Left cardiac atrium (tissue), 4 donors: ENCODE results near the gene CLIP2. TPM values are rescaled to one million over a fixed set of nuclear protein-coding genes. Genes with fewer than 3 reads are reported as not detected.
"Not testable (repeated sequence)": the region's sequence is repeated elsewhere in the genome, so short reads cannot be mapped to it uniquely, and the experiment has no call there.

Experiments used
- ATAC-seq, 2 donors: fragments of 200-7000 bp; cut with Tn5 transposase; one replicate each; pipeline ENCODE4 v1.9.1; 2020; ENCODE audit warnings: mild to moderate bottlenecking in 2 of 2, moderate library complexity in 2 of 2
- DNase-seq: peaks from one replicate; pipeline ENCODE4 v3.0.0-alpha.2; 2020
- intact Hi-C, 2 donors: fragments of 100-400 bp; cut with DNase I; formaldehyde crosslinking; loops; one replicate each; pipeline versions ENCODE4 v1.14.1 to v1.15.1; 2022 to 2023
- total RNA-seq, 2 donors: library from RNA; stranded (reverse); fragmentation: NEBNext Ultra II Directional; extraction: Animal tissue kit (Norgen Biotek cat#: 25700); gene quantifications; one replicate each; pipeline ENCODE4 v1.2.1, GENCODE V29; 2021
- donor health status: DM: no; HTN: yes; CAD: no.
- donor health status: DM: no; HTN: yes; CAD: no; lungs with severe emphysema.
- donor health status: DM: yes; HTN: yes; CAD: no.
- donor health status: Dilated cardiomyopathy.

The CLIP2 gene
- total RNA-seq, 2 donors from 2014 or later: 9.7 to 10.6 TPM

- intact Hi-C loops, DNase-seq, ATAC-seq: not testable (repeated sequence)
Measured at GRCh38 chr7:74352551-74353138, 63.4 kb downstream of the CLIP2 start.

DNA sequence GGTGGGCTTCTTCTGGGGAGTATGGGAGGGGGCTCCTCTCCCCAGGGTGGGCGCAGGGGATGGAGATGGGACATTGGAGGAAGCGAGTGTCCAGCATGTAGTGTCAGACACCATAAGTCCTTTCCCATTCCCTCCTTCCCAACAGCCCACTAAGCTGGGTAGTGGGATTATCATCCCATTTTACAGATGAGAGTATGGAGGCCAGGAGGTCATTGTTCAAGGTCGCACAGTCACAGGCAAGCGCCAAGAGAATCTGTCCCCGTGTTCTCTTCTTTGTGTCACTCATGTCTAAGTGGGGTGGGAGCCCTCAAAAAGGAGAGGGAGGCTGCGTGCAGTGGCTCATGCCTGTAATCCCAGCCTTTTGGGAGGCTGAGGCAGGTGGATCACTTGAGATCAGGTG is 64.8 kb downstream of the CLIP2 start:
- no peak for ATAC-seq
- intact Hi-C loops: no loop called here

GRCh38 chr7:74355091-74355490 is 65.9 kb downstream of the CLIP2 start:
- intact Hi-C loops: no loop called here
- peak in 1 of 2 donors; percentile 60 for ATAC-seq
- DNase-seq: peak; percentile 53

More for the DNA sequence above, 64.8 kb downstream of the CLIP2 start:
- no peak for DNase-seq

DNA sequence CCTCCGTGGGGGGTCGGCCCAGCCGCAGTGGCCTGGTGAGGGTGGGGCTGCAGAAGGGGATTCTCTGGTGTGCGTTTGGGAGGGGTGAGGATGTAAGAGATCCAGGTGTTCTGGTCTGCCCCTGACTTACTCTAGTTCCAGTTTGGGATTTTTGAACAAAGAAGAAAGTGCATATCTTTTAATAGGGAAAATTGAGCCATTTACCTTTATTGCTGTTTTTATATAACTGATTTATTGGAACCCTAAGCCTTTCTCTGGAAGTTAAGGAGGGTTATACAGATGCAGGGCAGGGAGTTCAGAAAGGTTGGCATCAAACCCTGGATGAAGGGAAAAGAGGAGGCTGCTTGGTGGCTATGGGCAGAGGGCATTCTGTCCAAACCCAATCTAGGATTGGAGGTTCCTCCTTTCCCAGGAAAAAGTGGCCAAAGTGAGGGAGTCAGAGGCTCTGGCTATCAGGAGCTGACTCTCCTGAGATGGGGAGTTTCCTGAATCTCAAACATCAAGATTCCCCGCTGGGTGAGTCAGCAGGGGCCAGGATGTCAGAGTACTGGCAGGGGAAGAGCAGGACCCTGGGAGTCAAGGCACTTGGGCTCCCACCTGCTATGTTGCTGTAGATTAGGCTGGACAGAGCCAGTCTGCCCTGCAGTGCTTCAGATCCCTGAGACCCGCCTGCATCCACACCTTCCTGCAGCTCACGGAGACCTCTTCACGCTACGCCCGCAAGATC is 67.5 kb downstream of the CLIP2 start:
- intact Hi-C loops: no loop called here
- ATAC-seq (no peak), DNase-seq (no peak)

GRCh38 chr7:74360008-74360407 is 70.8 kb downstream of the CLIP2 start:
- no peak for ATAC-seq
- no peak for DNase-seq
- intact Hi-C loops: no loop called here

GRCh38 chr7:74362266-74362665 is 73.1 kb downstream of the CLIP2 start:
- no peak for DNase-seq
- no peak for ATAC-seq
- intact Hi-C loops: no loop called here

- ATAC-seq (no peak), DNase-seq (no peak)
- intact Hi-C loops: no loop called here
Measured at GRCh38 chr7:74364061-74364460, 74.9 kb downstream of the CLIP2 start.

- DNase-seq (peak; percentile 66), ATAC-seq (peak; percentile 94 to 96)
- intact Hi-C loops: no loop called here
Measured at GRCh38 chr7:74365322-74366022, 76.3 kb downstream of the CLIP2 start.

DNA sequence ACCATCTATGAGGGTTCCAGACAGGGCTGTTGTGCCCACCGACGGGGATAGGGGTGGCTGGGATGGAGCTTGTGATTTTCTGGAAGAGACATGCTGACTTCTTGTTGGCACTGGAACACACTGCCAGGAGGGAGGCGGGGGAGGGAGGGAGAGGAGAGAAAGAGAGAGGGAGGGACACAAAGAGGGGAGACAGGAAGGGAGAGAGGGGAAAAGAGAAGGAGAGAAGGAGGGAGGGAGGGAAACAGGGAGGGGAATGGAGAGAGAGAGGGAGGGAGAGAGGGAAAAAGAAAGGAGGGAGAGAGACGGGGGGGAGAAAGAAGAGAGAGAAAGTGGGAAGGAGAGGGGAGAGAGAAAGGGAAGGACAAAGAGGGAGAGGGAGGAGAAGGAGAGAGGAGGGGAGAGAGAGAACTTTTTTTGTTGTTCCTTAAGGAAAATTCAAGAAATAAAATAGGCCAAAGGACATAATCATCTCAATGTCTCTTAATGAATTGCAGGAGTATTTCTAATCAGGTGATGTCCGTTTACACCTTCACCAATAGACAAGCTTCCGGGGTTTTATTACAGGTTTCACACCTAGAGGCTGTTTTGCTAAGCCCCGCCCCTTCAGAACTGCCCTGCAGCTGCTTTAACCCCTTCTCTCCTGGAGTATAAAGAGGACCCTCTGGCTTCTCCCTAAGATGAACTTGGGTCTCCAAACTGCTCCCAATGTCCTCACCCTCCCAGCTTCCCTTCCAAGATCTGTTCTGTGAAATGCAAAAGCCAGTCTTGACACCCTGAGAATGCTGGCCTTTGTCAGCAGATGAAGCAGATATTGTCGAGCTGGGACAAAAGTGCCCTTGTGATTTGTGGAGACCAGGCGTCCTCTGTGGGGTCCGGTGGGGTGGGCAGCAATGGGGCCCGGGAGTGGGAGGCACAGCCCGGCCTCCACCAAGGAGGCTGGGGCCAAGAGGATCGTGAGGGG is 82.5 kb downstream of the CLIP2 start:
- ATAC-seq: peak; percentile 5 to 53
- DNase-seq: no peak
- intact Hi-C loops: no loop called here

GRCh38 chr7:74372511-74373111 is 83.4 kb downstream of the CLIP2 start:
- intact Hi-C loops: no loop called here
- peak; percentile 45 for DNase-seq
- peak; percentile 64 to 77 for ATAC-seq

- no peak for ATAC-seq
- DNase-seq: no peak
- intact Hi-C loops: no loop called here
Measured at GRCh38 chr7:74373536-74373935, 84.3 kb downstream of the CLIP2 start.

- no peak for DNase-seq
- intact Hi-C loops: no loop called here
- ATAC-seq: no peak
Measured at GRCh38 chr7:74375726-74376220, 86.6 kb downstream of the CLIP2 start.

DNA sequence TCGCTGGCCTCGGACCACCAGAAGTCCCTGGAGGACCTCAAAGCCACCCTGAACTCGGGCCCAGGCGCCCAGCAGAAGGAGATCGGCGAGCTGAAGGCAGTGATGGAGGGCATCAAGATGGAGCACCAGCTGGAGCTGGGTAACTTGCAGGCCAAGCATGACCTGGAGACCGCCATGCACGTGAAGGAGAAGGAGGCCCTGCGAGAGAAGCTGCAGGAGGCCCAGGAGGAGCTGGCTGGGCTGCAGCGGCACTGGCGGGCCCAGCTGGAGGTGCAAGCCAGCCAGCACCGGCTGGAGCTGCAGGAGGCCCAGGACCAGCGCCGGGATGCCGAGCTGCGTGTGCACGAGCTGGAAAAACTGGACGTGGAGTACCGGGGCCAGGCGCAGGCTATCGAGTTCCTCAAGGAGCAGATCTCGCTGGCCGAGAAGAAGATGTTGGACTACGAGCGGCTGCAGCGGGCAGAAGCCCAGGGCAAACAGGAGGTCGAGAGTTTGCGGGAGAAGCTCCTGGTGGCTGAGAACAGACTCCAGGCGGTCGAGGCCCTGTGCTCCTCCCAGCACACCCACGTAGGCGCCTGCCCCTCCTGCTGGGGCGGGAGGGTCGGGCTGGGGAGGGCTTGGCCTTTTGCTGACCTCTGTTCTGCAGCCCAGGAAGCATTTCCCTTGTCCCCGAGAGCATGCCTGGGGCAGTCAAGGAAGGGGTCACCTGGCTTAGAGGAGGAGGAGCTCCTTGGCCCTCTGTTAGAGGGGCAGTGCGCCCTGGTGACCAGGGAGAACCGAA is 87.2 kb downstream of the CLIP2 start:
- DNase-seq: no peak
- ATAC-seq: no peak
- intact Hi-C loops: no loop called here

GRCh38 chr7:74379938-74380337 is 90.7 kb downstream of the CLIP2 start:
- no peak for DNase-seq
- intact Hi-C loops: no loop called here
- peak; percentile 68 to 91 for ATAC-seq

DNA sequence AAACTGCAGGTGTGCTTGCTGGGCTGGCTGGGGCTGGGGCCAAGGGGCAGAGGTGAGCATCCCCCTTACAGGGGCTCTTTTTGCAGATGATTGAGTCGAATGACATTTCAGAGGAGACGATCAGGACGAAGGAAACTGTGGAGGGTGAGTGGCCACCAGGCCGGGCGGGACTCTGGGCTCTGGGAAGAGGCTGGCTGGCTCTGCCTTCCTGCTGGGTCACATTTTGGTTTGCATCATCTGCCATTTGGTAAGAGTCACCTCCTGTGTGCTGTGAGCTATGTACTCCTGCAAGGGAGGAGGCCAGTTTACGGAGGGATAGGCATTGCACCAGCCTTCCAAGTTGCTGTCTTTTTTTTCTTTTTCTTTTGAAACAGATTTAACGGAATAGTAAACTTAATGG is 91.5 kb downstream of the CLIP2 start:
- intact Hi-C loops: no loop called here
- DNase-seq (no peak), ATAC-seq (peak in 1 of 2 donors; percentile 74)

DNA sequence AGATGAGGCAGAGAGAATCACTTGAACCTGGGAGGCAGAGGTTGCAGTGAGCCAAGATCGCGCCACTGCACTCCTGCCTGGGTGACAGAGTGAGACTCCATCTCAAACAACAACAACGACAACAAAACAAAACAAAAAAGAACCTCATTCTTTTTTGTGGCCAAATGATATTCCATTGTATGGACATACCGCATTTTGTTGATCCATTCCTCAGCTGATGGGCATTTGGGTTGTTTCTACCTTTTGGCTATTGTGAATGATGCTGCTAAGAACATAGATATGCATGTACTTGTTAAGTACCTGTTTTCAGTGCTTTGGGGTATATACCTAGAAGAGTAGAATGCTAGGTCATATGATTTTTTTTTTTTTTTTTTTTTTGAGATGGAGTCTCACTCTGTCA is 94.9 kb downstream of the CLIP2 start:
- ATAC-seq, DNase-seq, intact Hi-C loops: not testable (repeated sequence)

DNA sequence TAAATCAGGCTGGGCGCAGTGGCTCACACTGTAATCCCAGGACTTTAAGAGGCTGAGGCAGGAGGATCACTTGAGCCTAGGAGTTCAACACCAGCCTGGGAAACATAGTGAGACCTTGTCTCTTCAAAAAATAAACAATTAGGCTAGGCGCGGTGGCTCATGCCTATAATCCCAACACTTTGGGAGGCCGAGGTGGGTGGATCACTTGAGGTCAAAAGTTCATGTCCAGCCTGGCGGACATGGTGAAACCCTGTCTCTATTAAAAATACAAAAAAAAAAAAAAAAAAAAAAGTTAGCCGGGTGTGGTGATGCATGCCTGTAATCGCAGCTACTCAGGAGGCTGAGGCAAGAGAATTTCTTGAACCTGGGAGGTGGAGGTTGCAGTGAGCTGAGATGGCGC is 95.6 kb downstream of the CLIP2 start:
- ATAC-seq, intact Hi-C loops, DNase-seq: not testable (repeated sequence)

GRCh38 chr7:74387606-74388005 is 98.4 kb downstream of the CLIP2 start:
- intact Hi-C loops: no loop called here

More at GRCh38 chr7:74387606-74388005, 98.4 kb downstream of the CLIP2 start:
- DNase-seq: no peak
- ATAC-seq: no peak
